HepG2 (cell line): ENCODE measurements around the gene SEPTIN3. TPM values are rescaled to one million over a fixed set of nuclear protein-coding genes. Genes with fewer than 3 reads are reported as not detected.

Experiments used
- AFF4 ChIP-seq: sonication (generic); formaldehyde crosslinking; IDR thresholded peaks from 2 replicates; pipeline ENCODE4 v1.4.0; 2020; ENCODE audit warnings: missing genetic modification reagents
- CAMTA2 ChIP-seq: sonication (generic); formaldehyde crosslinking; IDR thresholded peaks from 2 replicates; pipeline ENCODE4 v1.4.0; 2020; ENCODE audit warnings: mild to moderate bottlenecking, missing genetic modification reagents, borderline replicate concordance
- DNMT1 ChIP-seq: sonication (generic); formaldehyde crosslinking; IDR thresholded peaks from 2 replicates; pipeline ENCODE4 v1.5.1; 2020; ENCODE audit warnings: mild to moderate bottlenecking, missing genetic modification reagents
- FIP1L1 ChIP-seq: fragments of 200-400 bp; formaldehyde crosslinking; IDR thresholded peaks from 2 replicates; pipeline ENCODE4 v1.6.1; 2018; ENCODE audit warnings: low read depth, mild to moderate bottlenecking, low read length, moderate library complexity, borderline replicate concordance; ENCODE audit not compliant: insufficient read depth
- LCORL ChIP-seq, 2 experiments: fragments of 450-650 bp in 1 of 2; sonication (generic) in 1 of 2; formaldehyde crosslinking in 1 of 2; IDR thresholded peaks; 2 replicates each; pipeline versions ENCODE4 v1.5.0 to v1.6.1; 2017 to 2020; ENCODE audit warnings: antibody characterized with exemption in 1 of 2, missing genetic modification reagents in 1 of 2
- MLX ChIP-seq: IDR thresholded peaks from 2 replicates; pipeline ENCODE4 v1.6.1; 2016
- PREB ChIP-seq: sonication (generic); formaldehyde crosslinking; IDR thresholded peaks from 2 replicates; pipeline ENCODE4 v1.4.0; 2020; ENCODE audit warnings: missing genetic modification reagents
- SMYD3 ChIP-seq: sonication (generic); formaldehyde crosslinking; IDR thresholded peaks from 2 replicates; pipeline ENCODE4 v1.8.1; 2023; ENCODE audit warnings: mild to moderate bottlenecking, missing genetic modification reagents
- SNAPC2 ChIP-seq: sonication (generic); formaldehyde crosslinking; IDR thresholded peaks from 2 replicates; pipeline ENCODE4 v1.8.1; 2022; ENCODE audit warnings: mild to moderate bottlenecking, missing genetic modification reagents
- SRSF4 ChIP-seq: fragments of 200-400 bp; formaldehyde crosslinking; IDR thresholded peaks from one replicate; pipeline ENCODE4 v1.6.1; 2018; ENCODE audit warnings: mild to moderate bottlenecking, low read depth, low read length, moderate library complexity; ENCODE audit not compliant: poor library complexity, severe bottlenecking
- SUZ12 ChIP-seq: fragments of 150-350 bp; IDR thresholded peaks from 2 replicates; pipeline ENCODE4 v1.6.1; 2014; ENCODE audit warnings: low read depth, low read length
- TMF1 ChIP-seq: sonication (generic); formaldehyde crosslinking; IDR thresholded peaks from 2 replicates; pipeline ENCODE4 v1.8.1; 2022; ENCODE audit warnings: low read depth, missing genetic modification reagents
- ZFP37 ChIP-seq: sonication (generic); formaldehyde crosslinking; IDR thresholded peaks from 2 replicates; pipeline ENCODE4 v1.4.0; 2020; ENCODE audit warnings: missing genetic modification reagents, borderline replicate concordance
- ZNF30 ChIP-seq: sonication (generic); formaldehyde crosslinking; IDR thresholded peaks from 2 replicates; pipeline ENCODE4 v1.5.0; 2020; ENCODE audit warnings: mild to moderate bottlenecking, missing genetic modification reagents
- ZSCAN20 ChIP-seq: sonication (generic); formaldehyde crosslinking; IDR thresholded peaks from 2 replicates; pipeline ENCODE4 v1.4.0; 2020; ENCODE audit warnings: missing genetic modification reagents, mild to moderate bottlenecking, borderline replicate concordance
- polyA plus RNA-seq, 8 experiments: library from polyadenylated mRNA; depleted of rRNA in 3 of 8; stranded (reverse) in 7 of 8; unstranded in 1 of 8; fragments of >200 nt; fragmentation: Illumina TruSeq in 4 of 8; extraction: Trizol in 4 of 8; gene quantifications; 2 replicates each; pipeline versions ENCODE4 v1.2.1 to v1.2.3, GENCODE V29; 2011 to 2016; ENCODE audit warnings: low read depth in 4 of 8, missing spikeins in 1 of 8, mixed read lengths in 1 of 8; ENCODE audit not compliant: insufficient read depth in 1 of 8
- total RNA-seq, 5 experiments: library from RNA; depleted of rRNA; stranded (reverse); fragments of >200 nt; fragmentation: Illumina TruSeq; extraction: Trizol; gene quantifications; 2 replicates each; pipeline ENCODE4 v1.2.3, GENCODE V29; 2016; ENCODE audit warnings: low read depth in 1 of 5
- TF ChIP-seq, protein P1 (sequence below): sonication (generic); formaldehyde crosslinking; IDR thresholded peaks from 2 replicates; pipeline ENCODE4 v1.4.0; 2020; ENCODE audit warnings: mild to moderate bottlenecking, missing genetic modification reagents

Gene SEPTIN3
- total and polyA plus RNA-seq, 2 of the 13 experiments (the other 11 are each of a cell fraction or from before 2014, with no cell fraction given): 0.04 TPM; not detected in 1

DNA sequence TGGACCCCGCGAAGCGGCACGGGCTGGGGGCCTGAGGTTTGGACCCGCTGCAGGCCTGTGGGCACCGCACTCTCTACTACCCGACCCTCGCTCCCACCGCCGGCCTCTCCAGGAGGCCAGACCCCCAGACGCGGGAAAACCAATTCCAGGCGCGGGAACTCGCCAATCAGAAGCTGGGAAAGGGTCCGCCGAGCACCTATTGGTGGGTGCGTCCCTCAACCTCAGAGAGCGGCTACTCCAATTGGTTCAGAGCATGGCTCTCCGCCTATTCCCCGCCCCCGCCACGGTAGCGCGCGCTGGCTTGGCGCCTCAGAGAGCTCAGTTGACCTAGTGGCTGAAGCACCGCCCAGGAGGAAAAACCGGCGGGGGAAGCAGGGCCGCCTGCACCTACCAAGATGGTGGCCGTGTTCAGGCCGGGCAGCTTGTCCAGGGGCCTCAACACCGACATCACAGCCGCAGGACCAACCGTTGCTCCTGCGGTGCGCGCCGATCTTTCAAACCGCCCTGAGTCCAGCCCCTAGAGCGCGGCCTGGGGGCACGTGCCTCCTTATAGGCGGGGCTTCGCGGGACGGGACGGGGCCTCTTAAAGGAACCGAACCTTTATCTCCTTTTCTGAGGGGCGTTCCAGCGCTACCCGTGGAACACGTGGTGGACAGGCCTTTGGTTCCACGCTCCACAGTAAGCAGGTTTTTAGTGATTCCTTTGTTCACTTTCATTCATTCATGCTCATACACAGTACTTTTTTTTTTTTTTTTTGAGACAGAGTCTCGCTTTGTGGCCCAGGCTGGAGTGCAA lies 22.4 kb upstream of the SEPTIN3 start, which contains the start of gene CENPM (continued):
- TF ChIP-seq ZFP37 (CRISPR knock-in tag): no peak
- peak; percentile 73; the same call in 1 of the 2 replicates for TF ChIP-seq CAMTA2 (CRISPR knock-in tag)
- TF ChIP-seq SMYD3 (CRISPR knock-in tag): peak; percentile 94
- peak; percentile 95 for TF ChIP-seq ZNF30 (CRISPR knock-in tag)
- peak; percentile 89 for TF ChIP-seq TMF1 (CRISPR knock-in tag)
- TF ChIP-seq DNMT1 (CRISPR knock-in tag): no peak
- TF ChIP-seq ZSCAN20 (CRISPR knock-in tag): peak; percentile 92
- TF ChIP-seq MLX (CRISPR knock-in tag): peak; percentile 59; the same call in 1 of the 2 replicates
- TF ChIP-seq SNAPC2 (CRISPR knock-in tag): peak; percentile 72; the same call in 1 of the 2 replicates
- TF ChIP-seq, protein P1, sequence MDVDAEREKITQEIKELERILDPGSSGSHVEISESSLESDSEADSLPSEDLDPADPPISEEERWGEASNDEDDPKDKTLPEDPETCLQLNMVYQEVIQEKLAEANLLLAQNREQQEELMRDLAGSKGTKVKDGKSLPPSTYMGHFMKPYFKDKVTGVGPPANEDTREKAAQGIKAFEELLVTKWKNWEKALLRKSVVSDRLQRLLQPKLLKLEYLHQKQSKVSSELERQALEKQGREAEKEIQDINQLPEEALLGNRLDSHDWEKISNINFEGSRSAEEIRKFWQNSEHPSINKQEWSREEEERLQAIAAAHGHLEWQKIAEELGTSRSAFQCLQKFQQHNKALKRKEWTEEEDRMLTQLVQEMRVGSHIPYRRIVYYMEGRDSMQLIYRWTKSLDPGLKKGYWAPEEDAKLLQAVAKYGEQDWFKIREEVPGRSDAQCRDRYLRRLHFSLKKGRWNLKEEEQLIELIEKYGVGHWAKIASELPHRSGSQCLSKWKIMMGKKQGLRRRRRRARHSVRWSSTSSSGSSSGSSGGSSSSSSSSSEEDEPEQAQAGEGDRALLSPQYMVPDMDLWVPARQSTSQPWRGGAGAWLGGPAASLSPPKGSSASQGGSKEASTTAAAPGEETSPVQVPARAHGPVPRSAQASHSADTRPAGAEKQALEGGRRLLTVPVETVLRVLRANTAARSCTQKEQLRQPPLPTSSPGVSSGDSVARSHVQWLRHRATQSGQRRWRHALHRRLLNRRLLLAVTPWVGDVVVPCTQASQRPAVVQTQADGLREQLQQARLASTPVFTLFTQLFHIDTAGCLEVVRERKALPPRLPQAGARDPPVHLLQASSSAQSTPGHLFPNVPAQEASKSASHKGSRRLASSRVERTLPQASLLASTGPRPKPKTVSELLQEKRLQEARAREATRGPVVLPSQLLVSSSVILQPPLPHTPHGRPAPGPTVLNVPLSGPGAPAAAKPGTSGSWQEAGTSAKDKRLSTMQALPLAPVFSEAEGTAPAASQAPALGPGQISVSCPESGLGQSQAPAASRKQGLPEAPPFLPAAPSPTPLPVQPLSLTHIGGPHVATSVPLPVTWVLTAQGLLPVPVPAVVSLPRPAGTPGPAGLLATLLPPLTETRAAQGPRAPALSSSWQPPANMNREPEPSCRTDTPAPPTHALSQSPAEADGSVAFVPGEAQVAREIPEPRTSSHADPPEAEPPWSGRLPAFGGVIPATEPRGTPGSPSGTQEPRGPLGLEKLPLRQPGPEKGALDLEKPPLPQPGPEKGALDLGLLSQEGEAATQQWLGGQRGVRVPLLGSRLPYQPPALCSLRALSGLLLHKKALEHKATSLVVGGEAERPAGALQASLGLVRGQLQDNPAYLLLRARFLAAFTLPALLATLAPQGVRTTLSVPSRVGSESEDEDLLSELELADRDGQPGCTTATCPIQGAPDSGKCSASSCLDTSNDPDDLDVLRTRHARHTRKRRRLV (CRISPR knock-in tag): peak; percentile 89
- TF ChIP-seq SRSF4: no peak
- no peak for TF ChIP-seq SUZ12
- no peak for TF ChIP-seq FIP1L1
- no peak for TF ChIP-seq PREB
- no peak for TF ChIP-seq AFF4
- no peak for TF ChIP-seq LCORL (IDR thresholded peaks at IDR 0.05)
- TF ChIP-seq LCORL (CRISPR knock-in tag; IDR thresholded peaks at IDR 0.05): peak; percentile 54; the same call in 1 of the 2 replicates
